CD4-positive, alpha-beta T cell treated with Interleukin-6 at 100 ng/mL for 8 hours (primary cell): Measurements from ENCODE around the gene NR1D1.
A peak's percentile ranks its signal among the peaks of the same experiment; 100 is the strongest.

Experiments
- DNase-seq: peaks from one replicate; pipeline ENCODE4 v3.0.0-alpha.2; 2020; ENCODE audit warnings: mixed read lengths, low spot score

The NR1D1 gene

DNA sequence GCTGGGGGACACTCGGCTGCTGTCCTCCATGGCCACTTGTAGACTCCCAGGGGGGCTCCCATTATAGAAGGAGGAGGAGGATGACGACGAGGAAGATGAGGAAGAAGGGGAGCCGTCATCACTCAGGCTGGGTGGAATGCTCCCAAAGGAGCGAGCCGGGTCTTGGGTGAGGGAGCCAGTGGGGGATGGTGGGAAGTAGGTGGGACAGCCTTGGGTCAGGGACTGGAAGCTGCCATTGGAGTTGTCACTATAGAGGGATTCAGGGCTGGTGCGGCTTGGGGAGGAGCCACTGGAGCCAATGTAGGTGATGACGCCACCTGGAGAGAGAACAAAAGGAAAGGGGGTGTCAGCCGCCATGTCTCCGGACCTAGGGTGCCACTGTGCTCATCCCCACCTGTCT, 3.3 kb downstream of the NR1D1 start:
- DNase-seq = no peak

- DNase-seq = peak; percentile 96
Observed at GRCh38 chr17:40095944-40096791, 4.2 kb downstream of the NR1D1 start.

DNA sequence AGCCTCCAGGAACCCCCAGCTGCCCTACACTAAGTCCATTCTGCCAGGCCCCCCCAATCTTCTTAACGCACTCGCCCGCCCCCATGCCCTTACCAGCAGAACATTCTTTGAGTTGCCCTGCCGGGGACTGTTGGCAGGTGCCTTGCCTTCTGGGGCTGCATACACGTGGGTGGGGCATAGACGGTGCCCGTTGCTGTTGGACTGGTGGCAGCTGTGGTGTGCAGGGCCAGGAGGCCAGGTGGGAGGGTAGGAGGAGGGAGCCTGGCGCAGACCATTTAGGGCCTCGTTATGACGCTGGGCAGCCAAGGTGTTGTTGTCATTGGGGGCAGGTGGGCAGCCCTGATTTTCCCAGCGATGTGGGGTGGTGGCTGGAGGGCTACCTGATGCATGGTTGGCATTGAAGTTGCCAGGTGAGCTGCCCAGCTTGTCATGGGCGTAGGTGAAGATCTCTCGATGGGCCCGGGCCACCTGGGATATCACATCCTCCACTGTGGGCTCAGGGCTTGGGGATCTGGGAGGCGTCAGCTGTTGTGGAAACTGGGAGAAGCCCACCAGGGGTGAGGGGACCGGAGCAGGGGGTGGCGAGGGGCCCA, 4.9 kb downstream of the NR1D1 start:
- no peak for DNase-seq

DNA sequence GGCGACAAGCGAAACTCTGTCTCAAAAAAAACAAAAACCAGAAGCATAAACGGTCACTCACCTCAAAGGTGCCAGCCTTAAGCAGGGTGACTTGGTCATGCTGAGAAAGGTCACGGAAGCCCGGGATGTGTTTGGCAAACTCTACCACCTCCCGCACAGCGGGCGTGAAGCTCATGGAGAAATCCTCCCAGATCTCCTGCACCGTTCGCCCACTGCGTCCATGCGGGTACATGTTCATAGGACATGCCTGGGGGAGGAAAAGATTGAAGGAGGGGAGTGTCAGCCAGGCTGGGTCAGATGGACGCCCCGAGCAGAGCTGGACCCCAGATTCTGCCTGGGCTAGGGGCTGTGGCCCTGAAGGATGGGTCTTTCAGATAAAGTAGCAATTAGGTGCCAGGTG, 5.5 kb downstream of the NR1D1 start:
- no peak for DNase-seq

GRCh38 chr17:40093580-40094201, 6.7 kb downstream of the NR1D1 start:
- no peak for DNase-seq

GRCh38 chr17:40093005-40093579, 7.3 kb downstream of the NR1D1 start:
- no peak for DNase-seq

DNA sequence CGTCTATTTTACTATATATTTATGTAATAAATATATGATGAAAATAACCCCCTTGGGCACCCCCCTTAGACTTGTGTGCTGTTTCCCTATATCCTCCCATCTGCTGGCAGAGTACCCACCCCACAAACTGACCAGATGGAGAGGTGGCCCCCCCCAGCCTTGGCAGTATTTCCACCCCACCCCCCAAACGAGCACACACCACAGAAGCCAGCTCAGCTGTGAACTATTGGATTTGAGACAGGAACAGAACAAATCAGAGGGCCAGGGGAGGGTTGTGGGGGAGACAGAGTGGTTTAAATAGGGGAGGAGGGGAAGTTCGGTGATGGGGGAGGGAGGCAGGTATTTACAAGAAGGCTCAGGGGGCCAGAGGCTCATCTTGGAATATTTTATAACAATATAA, 7.8 kb downstream of the NR1D1 start:
- DNase-seq = no peak

DNA sequence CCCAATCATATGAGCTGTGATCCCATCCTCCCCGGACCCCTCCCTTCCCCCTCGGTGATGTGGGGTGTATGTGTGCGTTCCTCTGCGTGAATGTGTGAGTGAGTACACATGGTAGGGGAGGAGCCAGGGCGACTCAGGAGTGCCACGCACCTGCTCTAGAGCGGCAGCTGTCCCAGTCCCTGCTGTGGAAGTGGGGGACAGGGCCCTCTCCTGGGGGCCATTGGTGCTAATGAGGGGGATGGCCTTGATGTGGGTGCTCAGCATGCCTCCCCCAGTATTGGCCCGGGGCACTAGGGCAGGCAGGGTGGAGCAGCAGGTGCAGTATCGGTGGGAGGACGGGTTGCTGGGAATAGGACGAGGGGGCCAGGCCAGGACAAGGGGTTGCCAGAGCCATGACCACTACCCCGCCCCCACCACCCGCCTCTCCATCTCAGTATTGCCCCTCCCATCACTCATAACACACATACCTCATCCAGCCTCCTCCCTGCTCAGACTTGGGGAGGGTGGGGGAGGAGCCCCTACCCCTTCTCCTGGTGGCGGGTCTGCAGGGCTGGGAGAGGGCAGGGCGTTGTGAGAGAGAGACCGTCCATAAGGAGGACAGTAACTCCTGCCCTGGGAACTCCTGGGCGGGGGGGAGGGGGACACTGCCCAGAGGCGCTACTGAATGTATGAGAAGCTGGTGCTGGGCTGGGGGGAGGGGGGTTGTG, 8.5 kb downstream of the NR1D1 start:
- no peak for DNase-seq

- DNase-seq = no peak
Observed at GRCh38 chr17:40090237-40091119, 9.9 kb downstream of the NR1D1 start.

DNA sequence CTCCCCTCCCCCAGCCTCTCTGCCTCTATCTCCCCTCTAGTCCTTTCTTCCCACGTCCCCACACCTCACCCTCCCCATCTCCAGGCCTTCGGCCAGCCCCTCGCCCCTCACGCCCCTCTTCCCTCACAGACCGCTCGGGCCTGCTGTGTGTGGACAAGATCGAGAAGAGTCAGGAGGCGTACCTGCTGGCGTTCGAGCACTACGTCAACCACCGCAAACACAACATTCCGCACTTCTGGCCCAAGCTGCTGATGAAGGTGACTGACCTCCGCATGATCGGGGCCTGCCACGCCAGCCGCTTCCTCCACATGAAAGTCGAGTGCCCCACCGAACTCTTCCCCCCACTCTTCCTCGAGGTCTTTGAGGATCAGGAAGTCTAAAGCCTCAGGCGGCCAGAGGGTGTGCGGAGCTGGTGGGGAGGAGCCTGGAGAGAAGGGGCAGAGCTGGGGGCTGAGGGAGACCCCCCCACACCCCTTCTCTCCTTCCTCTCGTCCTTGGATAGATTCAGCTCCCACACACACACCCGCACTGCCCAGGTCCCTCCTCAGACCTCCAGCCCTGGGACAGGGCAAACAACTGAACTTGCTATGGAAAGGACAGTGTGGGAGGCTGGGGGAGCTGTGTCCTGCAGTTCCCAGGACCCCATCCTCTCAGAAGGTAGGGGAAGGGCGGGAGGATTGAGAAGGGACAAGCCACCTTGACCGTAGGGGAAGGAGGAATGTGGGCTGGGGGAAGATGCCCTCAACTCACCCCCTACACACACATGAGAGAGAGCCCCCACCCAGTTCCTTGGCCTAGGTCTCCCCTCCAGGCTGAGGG, 11.1 kb downstream of the NR1D1 start:
- no peak for DNase-seq

DNA sequence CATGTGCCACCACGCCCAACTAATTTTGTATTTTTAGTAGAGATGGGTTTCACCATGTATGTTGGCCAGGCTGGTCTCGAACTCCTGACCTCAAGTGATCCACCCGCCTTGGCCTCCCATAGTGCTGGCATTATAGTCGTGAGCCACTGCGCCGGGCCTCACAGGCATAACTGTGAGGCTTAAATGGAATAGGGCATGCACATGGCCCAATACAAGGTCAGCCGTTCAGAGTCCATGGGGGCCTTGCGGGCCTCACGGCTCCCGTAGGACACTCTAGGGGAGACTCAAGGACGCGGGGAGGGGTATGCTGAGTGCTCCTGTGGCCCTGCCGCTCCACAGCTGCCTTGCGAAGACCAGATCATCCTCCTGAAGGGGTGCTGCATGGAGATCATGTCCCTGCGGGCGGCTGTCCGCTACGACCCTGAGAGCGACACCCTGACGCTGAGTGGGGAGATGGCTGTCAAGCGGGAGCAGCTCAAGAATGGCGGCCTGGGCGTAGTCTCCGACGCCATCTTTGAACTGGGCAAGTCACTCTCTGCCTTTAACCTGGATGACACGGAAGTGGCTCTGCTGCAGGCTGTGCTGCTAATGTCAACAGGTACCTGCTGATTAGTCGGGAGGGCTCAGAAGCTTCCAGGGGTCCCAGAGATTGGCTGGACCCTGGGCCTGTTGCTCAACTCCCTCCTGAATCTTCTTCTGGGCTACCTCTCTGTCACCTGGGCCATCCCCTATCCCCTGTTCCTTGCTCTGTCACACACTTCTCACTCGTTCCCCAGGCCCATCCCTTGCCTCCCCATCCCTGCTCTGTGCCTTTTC, 12.3 kb downstream of the NR1D1 start:
- no peak for DNase-seq

- DNase-seq = no peak
Observed at GRCh38 chr17:40087049-40087794, 13.2 kb downstream of the NR1D1 start.

DNA sequence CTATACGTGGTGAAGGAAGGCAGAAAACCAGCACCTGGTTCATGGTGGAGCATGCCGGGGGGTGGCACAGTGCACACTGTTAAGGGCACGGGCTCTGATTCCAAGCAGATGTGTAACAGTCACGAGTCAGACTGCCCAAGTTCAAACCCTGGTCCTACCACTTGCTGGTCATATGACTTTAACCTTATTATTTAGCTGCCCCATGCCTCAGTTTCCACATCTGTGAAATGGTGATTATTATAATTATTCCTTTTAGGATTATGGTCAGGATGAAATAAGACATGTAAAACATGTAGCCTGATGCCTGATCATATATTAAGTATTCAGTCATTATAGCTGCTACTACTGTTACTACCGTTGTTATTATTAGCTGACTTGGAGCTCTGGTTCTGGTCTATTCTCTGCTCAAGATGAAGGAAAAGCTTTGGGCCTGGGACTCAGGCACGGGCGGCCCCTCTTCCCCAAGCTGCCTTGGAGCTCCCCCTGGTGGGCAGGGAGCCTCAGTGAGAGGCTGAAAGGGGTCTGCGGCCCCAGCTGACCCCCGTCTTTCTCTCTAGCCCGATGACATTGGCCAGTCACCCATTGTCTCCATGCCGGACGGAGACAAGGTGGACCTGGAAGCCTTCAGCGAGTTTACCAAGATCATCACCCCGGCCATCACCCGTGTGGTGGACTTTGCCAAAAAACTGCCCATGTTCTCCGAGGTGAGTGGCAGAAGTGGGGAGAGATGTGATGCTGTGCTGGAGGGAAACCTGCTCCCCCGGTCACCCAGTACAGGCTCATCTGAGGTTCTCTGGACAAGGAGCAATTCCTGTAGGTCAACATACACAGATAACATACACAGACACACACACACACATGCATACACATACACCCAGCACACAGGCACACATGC, 14.0 kb downstream of the NR1D1 start:
- peak; percentile 56 for DNase-seq

- no peak for DNase-seq
Observed at GRCh38 chr17:40084477-40084876, 15.9 kb downstream of the NR1D1 start.

DNA sequence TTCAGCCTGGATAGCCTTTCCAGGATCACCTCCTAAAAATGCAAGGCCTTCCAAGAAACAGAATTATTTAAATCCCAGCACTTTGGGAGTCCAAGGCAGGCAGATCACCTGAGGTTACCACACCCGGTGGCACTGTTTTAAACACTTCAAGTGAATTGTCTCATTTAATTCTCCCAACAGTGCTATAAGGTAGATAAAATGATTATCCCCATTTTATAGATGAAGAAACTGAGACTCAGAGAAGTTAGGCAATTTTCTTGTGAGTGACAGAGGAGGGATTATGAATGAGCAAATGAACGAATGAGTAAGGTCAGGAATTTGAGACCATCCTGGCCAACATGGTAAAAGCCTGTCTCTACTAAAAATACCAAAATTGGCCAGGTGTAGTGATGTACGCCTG, 20.8 kb downstream of the NR1D1 start:
- DNase-seq = no peak

DNA sequence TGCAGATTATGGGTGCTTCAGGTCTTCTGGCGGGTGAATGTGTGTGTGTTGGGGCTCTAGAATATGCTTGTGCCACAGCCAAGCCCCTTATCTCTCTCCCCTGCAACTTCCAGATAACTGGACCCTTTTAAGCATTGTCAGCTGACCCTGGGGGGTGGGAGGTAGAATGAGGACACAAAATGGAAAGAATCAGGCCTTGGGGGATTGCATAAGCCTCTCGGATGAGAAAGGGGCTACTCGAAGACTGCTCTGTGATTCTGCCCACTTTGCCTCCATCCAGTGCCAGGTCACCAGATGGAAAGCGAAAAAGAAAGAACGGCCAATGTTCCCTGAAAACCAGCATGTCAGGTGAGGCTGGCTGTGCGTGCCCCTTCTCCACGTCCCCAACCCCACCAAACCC, 23.8 kb downstream of the NR1D1 start:
- no peak for DNase-seq

- no peak for DNase-seq
Observed at GRCh38 chr17:40075942-40076498, 24.4 kb downstream of the NR1D1 start.
